Putamen (tissue), 1 donor: ENCODE results near the gene MORF4L1.
A peak's percentile ranks its signal among the peaks of the same experiment; 100 is the strongest.
"Not testable (repeated sequence)": the region's sequence is repeated elsewhere in the genome, so short reads cannot be mapped to it uniquely, and the experiment has no call there.

Experiments
- DNase-seq: peaks from one replicate; pipeline ENCODE4 v3.0.0-alpha.2; 2016; ENCODE audit warnings: low spot score

The MORF4L1 gene, protein sequence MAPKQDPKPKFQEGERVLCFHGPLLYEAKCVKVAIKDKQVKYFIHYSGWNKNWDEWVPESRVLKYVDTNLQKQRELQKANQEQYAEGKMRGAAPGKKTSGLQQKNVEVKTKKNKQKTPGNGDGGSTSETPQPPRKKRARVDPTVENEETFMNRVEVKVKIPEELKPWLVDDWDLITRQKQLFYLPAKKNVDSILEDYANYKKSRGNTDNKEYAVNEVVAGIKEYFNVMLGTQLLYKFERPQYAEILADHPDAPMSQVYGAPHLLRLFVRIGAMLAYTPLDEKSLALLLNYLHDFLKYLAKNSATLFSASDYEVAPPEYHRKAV

GRCh38 chr15:78872155-78872971 lies at the start of gene MORF4L1:
TSS of gene MORF4L1 (plus strand) at chr15:78872890. CDS start at chr15:78873018, 128 bp downstream.
- peak; percentile 95 for DNase-seq

- DNase-seq, result no peak
Measured at GRCh38 chr15:78828920-78829319, 43.8 kb upstream of the MORF4L1 start.

GRCh38 chr15:78830514-78831228 lies 42.0 kb upstream of the MORF4L1 start:
- DNase-seq, result no peak

DNA sequence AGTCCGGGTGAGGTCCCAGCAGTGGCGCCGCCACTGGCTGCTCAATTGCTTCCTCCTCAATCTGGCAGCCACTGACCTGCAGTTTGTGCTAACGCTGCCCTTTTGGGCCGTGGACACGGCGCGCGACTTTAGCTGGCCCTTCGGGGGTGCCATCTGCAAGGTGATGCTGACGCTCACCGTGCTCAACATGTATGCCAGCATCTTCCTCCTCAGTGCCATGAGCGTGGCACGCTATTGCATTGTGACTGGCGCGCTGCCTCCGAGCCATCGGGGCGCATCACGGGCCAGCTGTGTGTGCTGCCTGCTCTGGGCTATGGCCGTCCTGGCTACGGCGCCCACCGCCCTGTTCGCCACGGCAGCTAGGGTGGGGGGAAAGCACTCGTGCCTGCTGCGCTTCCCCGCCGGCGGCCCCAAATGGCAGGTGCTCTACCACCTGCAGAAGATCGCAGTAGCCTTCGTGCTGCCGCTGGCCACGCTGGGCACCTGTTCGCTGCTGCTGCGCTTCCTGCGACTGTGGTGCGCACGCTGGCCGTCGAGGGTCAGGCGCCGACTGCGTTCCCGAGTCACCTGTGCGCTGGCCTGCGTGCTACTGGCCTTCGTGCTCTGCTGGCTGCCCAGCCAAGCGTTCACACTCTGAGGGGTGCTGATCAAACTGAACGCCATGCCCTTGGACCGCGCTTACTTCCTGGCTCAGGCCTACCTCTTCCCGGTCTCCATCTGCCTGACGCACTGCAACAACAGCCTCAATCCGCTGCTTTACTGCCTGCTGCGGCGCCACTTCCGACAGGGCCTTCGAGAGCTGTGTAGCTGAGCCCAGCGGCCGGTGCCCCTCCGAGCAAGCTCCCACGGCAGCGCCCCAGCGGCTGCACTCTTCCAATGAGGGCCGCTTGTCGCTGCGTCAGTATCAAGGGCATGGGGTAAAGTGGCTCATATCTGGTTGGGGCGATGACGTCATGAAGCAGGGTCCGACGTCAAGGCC lies 41.2 kb upstream of the MORF4L1 start:
- no peak for DNase-seq

- no peak for DNase-seq
Measured at GRCh38 chr15:78836333-78836732, 36.4 kb upstream of the MORF4L1 start.

DNA sequence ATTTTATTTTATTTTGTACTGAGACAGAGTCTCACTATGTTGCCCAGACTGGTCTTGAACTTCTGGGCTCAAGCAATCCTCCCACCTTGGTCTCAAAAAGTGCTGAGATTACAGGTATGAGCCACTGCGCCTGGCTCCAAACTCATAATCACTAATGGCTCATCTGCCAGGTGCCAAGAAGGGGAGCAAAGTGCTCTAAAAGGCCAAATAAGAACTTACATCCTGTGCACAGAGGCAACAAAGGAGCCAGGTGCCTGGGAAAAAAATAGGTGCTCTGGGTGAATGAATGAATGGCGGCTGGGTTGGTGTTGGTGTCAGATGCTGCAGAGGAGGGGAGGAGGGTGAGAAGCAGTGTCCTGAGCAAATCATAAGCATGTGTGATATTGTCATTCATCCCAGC lies 35.6 kb upstream of the MORF4L1 start:
- no peak for DNase-seq

DNA sequence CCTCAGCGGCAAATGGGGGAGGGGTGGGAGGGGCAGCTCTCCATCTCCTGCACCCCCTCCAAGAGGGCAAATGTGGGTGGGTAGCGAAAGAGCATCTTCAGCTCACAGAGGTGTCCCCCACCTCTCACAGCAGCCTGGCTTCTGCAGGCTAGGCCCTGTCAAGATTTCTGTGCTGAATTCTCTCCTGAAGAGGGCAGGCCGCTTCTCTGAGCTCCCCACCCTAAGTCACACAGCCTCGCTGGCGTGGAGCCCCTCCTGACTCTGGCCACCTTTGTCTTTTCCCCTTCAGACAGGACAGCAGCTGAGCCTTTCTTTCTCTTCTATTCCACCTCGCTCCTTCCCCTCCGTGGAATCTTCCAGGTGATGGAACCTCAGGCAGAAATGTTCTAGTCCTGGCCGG lies 35.1 kb upstream of the MORF4L1 start:
- no peak for DNase-seq

DNA sequence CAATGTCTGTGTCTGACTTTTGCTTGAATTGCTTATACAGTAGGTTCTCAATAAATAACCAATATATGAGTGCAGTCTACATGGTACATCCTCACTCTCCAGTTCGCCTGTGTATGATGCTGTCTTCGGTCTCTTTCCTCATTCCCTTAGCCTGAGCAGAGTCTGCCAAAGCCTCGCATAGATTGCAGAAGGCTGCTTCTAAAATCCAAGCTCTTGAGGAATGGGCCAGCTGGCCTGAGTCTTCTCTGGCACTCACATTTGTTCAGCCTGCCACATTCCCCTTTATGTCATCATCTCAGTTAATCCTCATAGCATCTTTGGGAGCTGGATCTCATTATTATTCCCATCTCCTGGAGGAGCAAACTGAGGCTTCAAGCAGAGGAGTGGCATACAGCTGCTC lies 34.2 kb upstream of the MORF4L1 start:
- no peak for DNase-seq

DNA sequence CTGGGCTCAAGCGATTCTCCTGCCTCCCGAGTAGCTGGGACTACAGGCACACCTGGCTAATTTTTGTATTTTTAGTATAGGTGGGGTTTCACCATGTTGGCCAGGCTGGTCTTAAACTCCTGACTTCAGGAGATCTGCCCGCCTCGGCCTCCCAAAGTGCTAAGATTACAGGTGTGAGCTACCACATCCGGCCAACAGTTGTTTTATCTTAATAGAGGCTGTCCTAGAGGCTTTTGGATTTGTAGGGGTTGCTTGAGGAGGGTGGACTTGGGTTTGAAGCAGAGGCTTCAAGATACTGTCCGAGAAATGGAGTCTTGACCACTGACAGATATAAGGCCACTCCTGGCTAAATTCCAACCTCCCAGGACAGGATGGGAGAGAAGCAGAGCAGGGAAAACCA lies 33.5 kb upstream of the MORF4L1 start:
- not testable (repeated sequence) for DNase-seq

DNA sequence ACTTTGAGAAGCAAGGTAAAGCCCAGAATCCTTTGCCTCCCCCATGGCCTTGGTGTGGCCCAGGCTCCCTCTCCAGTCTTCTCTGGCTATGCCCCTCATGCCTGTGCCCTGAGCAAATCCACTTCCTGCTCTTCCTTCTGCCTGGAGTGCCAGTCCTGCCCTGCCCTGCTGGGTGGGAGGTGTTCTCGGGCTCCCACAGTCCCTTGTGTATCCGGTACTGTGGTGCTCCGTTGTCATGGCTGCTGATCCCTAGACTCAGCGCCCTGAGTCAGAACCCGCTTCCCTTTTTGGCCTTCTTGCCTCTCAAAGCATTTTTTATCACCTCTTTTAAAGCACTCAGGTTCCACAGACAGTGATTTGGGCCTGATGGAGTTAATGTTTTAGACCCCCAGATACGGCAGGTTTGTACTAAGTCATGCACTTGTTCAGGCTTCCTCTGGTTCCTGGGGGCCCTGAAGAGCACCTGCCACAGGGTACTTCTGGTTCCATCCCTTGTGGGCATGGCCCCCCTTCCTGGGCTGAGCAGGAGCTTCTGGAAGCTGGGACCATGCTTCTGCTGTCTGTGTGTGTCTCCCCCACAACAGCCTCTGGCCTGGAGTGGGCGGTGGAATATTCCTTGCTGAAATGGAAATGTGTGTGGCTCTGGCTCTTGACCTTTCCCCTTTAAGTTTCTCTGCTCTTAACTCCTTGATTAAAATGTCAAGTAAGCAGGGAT lies 31.9 kb upstream of the MORF4L1 start:
- DNase-seq, result no peak

GRCh38 chr15:78841376-78841706 lies 31.3 kb upstream of the MORF4L1 start:
- no peak for DNase-seq

- no peak for DNase-seq
Measured at GRCh38 chr15:78841891-78842290, 30.8 kb upstream of the MORF4L1 start.

DNA sequence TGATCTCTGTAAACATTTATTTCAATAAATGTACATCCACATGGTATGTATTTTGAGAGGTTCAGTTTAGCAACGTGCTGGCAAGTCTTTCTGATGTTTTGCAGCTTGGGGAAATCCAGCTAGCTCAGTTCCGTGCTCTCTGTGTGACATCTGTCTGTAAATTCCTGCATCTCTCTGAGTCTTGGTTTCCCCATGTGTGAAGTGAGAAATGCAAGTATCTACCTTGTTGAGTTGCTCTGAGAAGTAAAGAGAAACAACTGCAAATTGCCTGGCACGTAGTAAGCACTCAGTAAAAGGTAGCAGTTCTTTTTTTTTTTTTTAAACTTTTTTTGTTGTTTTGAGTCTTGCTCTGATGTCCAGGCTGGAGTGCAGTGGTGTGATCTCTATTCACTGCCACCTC lies 30.2 kb upstream of the MORF4L1 start:
- DNase-seq, result no peak

GRCh38 chr15:78846906-78847305 lies 25.8 kb upstream of the MORF4L1 start:
- DNase-seq, result not testable (repeated sequence)

DNA sequence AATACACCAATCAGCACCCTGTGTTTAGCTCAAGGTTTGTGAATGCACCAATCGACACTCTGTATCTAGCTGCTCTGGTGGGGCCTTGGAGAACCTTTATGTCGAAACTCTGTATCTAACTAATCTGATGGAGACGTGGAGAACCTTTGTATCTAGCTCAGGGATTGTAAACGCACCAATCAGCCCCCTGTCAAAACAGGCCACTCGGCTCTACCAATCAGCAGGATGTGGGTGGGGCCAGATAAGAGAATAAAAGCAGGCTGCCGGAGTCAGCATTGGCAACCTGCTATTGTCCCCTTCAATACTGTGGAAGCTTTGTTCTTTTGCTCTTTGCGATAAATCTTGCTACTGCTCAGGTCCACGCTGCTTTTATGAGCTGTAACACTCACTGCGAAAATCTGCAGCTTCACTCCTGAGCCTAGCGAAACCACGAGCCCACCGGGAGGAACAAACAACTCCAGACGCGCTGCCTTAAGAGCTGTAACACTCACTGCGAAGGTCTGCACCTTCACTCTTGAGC lies 25.2 kb upstream of the MORF4L1 start:
- not testable (repeated sequence) for DNase-seq

DNA sequence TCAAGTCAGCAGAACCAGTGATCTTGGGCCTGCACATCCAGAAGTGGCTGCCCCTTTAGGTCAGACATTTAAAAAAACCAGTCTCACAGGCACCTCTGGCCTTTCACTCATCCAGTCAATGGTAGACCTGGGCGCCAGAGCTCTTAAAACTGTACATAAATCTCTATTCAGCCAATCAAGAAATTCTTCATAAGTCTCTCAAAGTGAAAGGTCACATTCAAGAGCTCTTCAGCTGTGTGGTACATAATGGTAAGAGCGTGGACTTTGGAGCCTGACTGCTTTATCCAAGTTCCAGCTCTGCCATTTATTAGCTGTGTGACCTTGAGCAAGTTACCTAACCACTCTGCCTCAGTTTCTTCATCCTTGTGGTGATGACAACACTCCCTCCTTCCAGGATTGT lies 22.3 kb upstream of the MORF4L1 start:
- no peak for DNase-seq

DNA sequence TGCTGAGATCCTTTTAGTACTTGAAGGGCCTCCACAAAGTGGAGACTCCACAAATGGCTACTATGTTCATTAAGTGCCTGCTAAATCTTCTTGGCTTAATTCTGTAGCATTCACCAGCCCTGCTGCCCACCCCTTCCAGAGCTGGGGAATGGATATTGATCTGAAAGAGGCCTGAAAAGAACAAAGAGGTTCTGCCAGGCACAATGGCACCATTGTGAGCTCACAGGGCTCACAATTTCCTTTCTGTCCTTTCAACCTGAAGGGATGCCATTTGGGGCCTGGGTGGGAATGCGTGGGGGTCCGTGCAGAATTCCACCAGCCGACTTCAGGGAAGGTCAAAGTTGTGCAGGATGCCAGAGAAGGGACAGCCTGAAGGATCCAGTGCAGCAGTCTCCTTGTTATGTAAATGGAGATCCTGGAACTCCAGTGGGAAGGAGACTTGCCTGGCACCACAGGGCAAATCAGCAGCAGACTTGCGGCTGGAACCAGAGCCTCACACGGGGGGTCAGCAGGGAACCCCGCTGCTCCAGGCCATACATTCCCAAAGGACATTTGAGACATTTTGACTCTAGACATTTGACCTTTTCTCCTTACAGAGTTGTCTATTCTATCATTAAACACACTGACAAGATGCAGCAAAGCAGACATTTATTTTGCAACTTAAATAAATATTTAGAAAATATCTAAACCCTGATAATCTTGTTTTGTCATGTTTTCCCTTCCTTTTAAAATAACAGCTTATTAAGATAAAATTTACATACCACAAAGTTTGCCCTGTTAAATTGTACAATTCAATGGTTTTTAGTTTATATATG lies 21.5 kb upstream of the MORF4L1 start:
- DNase-seq, result peak; percentile 59

DNA sequence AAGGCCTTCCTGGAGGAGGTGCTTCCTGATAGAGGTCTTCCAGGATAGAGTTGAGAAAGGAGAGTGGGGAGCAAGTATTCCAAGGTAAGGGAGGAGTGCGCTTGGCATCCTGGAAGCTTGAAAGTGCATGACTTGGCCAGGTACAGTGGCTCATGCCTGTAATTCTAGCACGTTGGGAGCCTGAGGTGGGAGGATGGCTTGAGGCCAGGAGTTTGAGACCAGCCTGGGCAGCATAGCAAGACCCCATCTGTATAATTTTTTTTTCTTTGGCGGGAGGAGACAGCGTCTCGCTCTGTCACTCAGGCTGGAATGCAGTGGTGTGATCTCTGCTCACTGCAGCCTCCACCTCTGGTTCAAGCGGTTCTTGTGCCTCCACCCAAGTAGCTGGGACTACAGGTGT lies 19.2 kb upstream of the MORF4L1 start:
- no peak for DNase-seq

DNA sequence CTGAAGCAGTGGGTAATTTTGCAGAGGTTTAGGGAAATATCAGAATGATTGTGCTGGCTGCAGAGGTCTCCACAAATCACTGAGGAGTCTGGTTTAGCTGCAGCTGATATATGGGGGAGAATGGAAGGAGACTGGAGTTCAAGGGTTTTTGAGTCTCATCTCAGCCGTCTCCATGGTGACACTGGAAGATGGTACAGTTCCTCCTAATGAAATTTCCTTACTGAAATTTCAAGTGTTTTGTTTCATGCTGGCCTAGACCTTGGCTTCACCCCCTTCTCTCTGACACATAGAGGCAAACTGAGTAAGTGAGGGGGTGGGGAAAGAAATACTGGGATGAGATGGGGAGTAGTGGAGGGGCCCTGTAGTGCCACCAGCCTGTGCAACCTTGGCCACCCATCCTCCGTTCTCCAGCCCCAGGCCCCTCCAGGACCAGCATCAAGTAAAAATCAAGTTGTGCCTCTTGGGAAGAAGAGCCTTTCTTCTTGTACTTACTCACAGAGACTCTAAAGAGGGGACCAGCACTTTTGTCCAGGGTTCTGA lies 17.8 kb upstream of the MORF4L1 start:
- DNase-seq, result no peak

GRCh38 chr15:78855746-78856145 lies 16.9 kb upstream of the MORF4L1 start:
- no peak for DNase-seq
